Left ventricle myocardium inferior (tissue), 1 donor: Measurements from ENCODE around the gene QSOX2. TPM values are rescaled to one million over a fixed set of nuclear protein-coding genes. Genes with fewer than 3 reads are reported as not detected.

Experiments used
- DNase-seq: peaks from one replicate; pipeline ENCODE4 v3.0.0-alpha.2; 2020
- H3K27ac ChIP-seq: fragments of 200-600 bp; replicated peaks from 2 replicates; pipeline ENCODE4 v1.8.0; 2021
- H3K27me3 ChIP-seq: fragments of 200-600 bp; 2 replicates; pipeline ENCODE4 v1.8.0; 2021; ENCODE audit warnings: low read depth
- H3K36me3 ChIP-seq: fragments of 200-600 bp; 2 replicates; pipeline ENCODE4 v1.8.0; 2021
- H3K4me1 ChIP-seq: fragments of 200-600 bp; 2 replicates; pipeline ENCODE4 v1.8.0; 2021
- H3K4me3 ChIP-seq: fragments of 200-600 bp; 2 replicates; pipeline ENCODE4 v1.8.0; 2021; ENCODE audit warnings: mild to moderate bottlenecking, moderate library complexity
- H3K9me3 ChIP-seq: fragments of 200-600 bp; replicated peaks from 2 replicates; pipeline ENCODE4 v1.8.0; 2021
- intact Hi-C: fragments of 100-400 bp; cut with micrococcal nuclease; formaldehyde crosslinking; loops from one replicate; pipeline ENCODE4 v1.11.0; 2022
- total RNA-seq: library from RNA; stranded (reverse); fragmentation: NEBNext Ultra II Directional; extraction: Animal tissue kit (Norgen Biotek cat#: 25700); gene quantifications from one replicate; pipeline ENCODE4 v1.2.1, GENCODE V29; 2021
- TF ChIP-seq, protein P1 (sequence below): fragments of 200-600 bp; IDR thresholded peaks from 2 replicates; pipeline ENCODE4 v1.8.0; 2021; ENCODE audit warnings: antibody characterized with exemption, mild to moderate bottlenecking, borderline replicate concordance
- donor health status: DM: no; HTN: yes; CAD: no; lungs with severe emphysema.

Gene QSOX2
- total RNA-seq, 1 donor from 2014 or later: 8.0 TPM

DNA sequence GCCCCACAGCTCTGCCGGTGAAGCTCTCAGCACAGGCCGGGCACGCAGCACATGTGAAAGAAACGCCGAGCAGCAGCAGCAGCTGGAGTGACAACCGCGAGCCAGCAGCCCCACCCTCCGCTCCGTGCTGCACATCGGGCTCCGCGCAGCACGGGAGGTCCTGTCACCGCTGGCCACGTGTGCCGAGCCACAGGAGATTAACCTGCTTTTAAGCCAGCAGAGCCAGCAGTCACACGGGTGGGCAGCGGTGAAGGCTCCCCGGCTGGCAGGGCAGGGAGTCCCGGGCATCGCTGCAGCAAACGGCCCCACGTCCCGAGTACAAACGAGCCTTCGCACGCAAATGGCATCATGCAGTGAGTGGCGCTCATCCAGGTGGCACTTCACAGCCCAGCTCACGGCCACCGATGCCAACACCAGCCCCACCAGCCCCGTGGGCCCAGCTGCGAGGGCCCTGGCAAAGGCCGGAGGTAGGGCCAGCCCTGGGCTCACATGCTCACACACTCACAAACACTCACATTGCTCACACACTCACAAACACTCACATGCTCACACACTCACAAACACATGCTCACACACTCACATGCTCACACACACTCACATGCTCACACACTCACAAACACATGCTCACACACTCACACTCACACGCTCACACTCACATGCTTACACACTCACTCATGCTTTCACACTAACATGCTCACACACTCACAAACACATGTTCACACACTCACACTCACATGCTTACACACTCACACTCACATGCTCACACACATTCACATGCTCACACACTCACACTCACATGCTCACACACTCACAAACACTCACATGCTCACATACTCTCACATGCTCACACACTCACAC, 47.2 kb upstream of the QSOX2 start:
- TF ChIP-seq, protein P1, sequence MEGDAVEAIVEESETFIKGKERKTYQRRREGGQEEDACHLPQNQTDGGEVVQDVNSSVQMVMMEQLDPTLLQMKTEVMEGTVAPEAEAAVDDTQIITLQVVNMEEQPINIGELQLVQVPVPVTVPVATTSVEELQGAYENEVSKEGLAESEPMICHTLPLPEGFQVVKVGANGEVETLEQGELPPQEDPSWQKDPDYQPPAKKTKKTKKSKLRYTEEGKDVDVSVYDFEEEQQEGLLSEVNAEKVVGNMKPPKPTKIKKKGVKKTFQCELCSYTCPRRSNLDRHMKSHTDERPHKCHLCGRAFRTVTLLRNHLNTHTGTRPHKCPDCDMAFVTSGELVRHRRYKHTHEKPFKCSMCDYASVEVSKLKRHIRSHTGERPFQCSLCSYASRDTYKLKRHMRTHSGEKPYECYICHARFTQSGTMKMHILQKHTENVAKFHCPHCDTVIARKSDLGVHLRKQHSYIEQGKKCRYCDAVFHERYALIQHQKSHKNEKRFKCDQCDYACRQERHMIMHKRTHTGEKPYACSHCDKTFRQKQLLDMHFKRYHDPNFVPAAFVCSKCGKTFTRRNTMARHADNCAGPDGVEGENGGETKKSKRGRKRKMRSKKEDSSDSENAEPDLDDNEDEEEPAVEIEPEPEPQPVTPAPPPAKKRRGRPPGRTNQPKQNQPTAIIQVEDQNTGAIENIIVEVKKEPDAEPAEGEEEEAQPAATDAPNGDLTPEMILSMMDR: no peak
- no peaks in the 10 kb centered on the region for H3K36me3 ChIP-seq
- H3K9me3 ChIP-seq: no peaks in the 10 kb centered on the region
- no peak overlapping the region for H3K27ac ChIP-seq
- no peak for DNase-seq
- peaks cover 53% of the 10 kb centered on the region for H3K27me3 ChIP-seq
- H3K4me1 ChIP-seq: no peaks in the 10 kb centered on the region
- intact Hi-C loops: no loop called here
- no peak overlapping the region for H3K4me3 ChIP-seq

DNA sequence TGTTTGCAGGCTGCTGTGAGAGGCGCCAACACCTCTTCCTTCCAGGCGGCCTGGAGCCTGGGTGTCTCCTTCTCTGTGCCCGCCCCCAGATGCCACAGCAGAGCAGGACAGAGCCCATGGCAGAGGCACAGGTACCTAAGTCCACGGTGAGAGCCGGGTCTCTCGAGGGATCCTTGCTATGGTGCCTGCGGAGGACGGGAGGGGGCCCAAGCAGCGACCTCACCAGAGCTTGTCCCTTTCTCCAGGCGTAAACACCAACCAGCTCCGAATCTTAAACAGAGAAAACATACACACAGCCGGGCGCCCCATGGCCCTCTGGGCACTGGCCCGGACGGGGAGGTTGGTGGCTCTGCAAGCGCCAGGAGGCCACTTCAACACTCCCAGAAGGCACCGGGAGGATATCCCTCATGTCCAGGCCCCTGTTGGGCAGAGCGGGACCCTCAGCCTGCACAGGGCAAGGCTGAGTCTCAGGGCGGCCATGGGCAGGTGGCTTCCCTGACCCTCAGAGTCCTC, 46.5 kb upstream of the QSOX2 start:
- Histone ChIP-seq H3K9me3 (no peaks in the 10 kb centered on the region), H3K4me1 (no peaks in the 10 kb centered on the region), H3K27me3 (peaks cover 58% of the 10 kb centered on the region), H3K27ac (no peak overlapping the region), H3K36me3 (no peaks in the 10 kb centered on the region), H3K4me3 (no peak overlapping the region)
- intact Hi-C loops: no loop called here
- TF ChIP-seq, protein P1: no peak
- no peak for DNase-seq

DNA sequence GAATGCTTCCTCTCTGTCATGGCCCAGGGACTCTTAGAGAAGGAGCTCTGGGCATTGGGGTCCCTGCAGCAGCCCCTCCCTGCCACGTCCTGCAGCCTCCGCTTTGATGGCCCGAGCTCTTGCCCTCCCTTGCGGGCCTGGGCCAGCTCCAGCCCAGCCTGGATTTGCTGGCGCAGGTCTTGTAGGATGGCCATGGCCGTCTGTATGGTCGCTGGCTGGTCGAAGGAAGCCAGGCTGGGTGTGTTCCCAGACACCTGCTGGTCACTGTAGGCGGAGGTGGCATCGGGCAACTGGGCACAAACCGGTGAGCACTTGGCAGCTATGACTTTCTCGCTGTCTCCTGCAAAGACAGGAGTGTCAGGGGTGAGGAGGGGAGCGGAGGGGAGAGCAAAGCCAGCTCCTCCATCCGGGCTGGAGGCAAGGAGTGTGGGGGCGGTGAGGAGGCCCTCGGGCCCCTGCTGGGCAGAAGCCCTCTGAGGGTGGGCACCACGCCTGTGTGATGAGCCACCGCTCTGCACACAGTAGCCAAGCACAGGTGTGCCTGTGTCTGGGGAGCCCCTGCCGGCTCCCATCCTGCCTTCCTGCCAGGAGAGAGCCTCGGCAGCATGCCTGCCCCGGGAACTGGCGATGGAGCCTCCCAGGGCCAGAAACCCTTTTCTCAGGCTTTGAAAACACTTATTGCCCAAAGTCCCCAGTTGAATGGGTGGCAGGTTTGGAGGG, 45.9 kb upstream of the QSOX2 start:
- no peak for DNase-seq
- intact Hi-C loops: no loop called here
- Histone ChIP-seq H3K36me3 (no peaks in the 10 kb centered on the region), H3K27me3 (peaks cover 60% of the 10 kb centered on the region), H3K4me3 (no peak overlapping the region), H3K4me1 (no peaks in the 10 kb centered on the region), H3K9me3 (no peaks in the 10 kb centered on the region), H3K27ac (no peak overlapping the region)
- TF ChIP-seq, protein P1: no peak

DNA sequence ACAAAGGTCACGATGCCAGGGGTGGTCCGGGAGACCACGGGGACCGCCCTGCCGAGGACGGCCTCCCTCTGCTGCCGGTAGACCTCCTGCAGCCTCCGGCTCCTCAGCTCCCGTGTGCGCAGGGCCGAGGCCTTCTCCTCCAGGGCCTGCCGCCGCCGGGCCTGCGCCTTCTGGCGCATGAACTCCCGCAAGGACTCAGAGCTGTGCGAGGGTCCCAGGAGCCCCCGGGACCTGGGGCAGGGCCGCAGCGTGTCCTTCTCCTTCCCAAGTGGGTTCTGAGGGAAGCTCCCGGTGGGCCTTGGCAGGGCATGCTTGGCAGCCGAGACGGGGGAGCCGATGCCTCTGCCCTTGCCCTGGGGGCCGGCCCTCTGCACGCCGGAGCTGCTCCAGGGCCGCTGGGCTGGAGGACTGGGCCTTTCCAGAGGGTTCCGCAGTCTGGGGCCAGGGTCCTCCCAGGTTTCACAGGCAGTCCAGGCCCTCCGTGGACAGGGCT, 44.9 kb upstream of the QSOX2 start:
- H3K27ac ChIP-seq: no peak overlapping the region
- TF ChIP-seq, protein P1: no peak
- no peak overlapping the region for H3K4me3 ChIP-seq
- DNase-seq: no peak
- H3K36me3 ChIP-seq: no peaks in the 10 kb centered on the region
- H3K4me1 ChIP-seq: no peaks in the 10 kb centered on the region
- peaks cover 62% of the 10 kb centered on the region for H3K27me3 ChIP-seq
- intact Hi-C loops: no loop called here
- no peaks in the 10 kb centered on the region for H3K9me3 ChIP-seq

DNA sequence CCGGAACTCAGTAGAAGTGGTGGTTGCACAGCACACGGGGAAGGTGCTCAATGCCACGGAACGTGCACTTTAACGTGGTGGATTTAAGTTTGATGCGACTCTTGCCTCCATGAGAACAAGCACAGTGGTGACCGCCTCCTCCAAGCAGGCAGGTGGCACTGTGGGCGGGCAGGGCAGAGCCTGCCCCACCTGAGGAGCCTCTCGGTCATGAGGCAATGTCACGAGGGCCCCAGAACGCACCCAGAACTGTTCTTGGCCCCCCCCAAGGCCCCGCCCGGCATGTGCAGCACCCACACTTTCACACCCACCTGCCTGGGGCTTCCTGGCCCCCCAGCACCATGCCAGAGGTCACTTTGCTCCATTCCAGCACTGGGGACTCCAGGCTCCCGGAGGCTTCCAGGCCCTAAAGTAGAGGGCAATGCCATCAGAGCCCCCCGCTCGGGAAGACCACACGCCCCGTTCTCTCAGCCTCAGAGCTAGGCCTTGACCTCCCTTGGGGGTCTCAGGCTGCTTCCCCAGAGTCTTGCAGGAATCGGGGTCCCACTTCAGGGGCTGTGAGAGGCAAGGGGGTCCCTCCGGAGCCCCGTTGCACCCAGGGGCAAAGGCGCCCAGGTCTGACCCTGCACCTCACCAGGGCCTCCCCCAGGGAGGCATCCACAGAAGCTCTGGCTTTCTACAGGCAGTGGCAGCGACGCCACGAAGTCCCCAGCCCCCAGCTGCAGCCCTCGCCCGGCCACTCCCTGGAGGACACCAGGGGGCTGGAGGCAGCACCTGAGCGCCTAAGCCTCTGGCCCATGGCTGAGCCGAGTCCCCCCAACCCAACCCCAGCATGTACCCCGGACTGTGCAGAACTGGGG, 44.3 kb upstream of the QSOX2 start:
- Histone ChIP-seq H3K4me3 (no peak overlapping the region), H3K4me1 (no peaks in the 10 kb centered on the region), H3K27me3 (peaks cover 69% of the 10 kb centered on the region), H3K9me3 (no peaks in the 10 kb centered on the region), H3K27ac (no peak overlapping the region), H3K36me3 (no peaks in the 10 kb centered on the region)
- TF ChIP-seq, protein P1: no peak
- intact Hi-C loops: no loop called here
- DNase-seq: no peak
